ENCODE data around the gene MAP1S.
A peak's percentile ranks its signal among the peaks of the same experiment; 100 is the strongest.

The MAP1S gene

DNA sequence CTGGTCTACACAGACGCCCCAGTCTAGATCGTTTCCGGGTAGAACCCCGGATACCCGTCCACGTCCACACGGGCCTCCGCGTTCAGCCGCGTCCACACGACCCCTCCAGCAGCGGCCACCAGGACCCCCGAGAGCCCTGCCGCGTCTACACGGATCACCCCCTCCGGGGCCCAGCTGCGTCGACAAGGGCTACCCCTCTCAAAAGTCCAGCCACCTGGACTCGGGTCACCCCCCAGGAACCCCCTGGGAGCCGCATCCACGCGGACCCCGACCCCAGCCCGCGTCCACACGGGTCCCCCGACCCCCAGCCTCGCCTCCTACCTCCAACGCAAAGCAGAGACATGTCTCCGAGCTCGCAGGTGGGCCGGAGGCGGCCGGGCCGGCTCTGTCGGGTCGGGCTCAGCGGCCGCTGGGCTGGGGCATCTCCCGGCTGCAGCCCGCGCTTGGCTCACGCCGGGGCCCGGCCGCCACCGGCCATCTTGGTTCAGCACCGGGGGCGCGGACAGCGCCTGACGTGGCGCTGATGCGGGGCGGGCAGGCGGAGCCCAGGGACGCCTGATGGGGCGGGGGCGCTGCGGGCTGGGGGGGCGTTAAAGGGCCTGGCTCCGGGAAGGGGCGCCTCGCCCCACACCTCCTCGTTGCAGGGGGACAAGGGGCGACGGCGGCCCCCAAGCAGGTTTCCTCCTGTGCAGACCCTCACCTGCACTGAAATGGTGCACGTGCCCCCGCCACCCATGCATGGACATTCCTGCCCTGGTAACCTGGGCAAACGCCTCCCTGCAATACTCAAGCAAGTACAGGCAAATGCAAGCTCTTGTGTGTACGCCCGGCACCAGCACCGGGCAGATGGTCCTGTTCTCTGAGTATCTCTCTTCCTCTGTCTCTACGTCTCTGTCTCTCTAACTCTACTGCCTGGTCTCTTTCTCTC is 31.2 kb upstream of the MAP1S start, which contains the start of gene UNC13A:
TSS of gene UNC13A (minus strand) at position 498 of the 928 bp plus-strand sequence. CDS start at position 343, 155 bp downstream.
- H3K4me3 ChIP-seq (ENCODE audit: low read length): peak within 1 kb of the TSS; percentile 29
- DNase-seq (ENCODE audit: low read depth, low spot score): peak; percentile 23

DNA sequence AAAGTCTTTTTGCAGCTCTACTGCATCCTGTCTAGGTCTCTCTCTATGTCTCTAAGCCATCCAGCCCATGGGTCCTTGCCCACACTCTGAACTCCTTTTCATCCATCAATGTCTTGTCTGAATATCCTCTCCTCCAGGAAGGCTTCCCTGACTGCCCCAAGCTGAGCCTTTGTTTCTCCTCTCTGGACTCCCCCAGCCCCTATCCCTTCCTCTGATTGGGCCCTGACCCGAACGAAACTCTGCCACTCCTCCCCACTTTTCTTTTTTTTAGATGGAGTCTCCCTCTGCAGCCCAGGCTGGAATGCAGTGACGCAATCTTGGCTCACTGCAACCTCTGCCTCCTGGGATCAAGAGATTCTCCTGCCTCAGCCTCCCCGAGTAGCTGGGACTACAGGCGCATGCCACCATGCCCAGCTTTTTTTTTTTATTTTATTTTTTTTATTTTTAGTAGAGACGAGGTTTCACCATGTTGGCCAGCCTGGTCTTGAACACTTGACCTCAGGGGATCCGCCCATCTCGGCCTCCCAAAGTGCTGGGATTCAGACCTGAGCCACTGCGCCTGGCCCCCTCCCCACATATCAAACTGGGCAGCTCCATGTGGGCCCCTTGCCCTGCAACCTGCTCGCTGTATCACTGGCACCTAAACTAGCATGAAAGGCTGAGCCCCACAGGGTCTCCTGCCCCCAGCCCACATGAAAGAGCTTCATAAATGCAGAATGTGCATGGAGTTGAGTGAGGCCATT is 30.3 kb upstream of the MAP1S start:
- H3K4me3 ChIP-seq (ENCODE audit: low read length): no peak overlapping the region
- no peak for DNase-seq (ENCODE audit: low read depth, low spot score)

DNA sequence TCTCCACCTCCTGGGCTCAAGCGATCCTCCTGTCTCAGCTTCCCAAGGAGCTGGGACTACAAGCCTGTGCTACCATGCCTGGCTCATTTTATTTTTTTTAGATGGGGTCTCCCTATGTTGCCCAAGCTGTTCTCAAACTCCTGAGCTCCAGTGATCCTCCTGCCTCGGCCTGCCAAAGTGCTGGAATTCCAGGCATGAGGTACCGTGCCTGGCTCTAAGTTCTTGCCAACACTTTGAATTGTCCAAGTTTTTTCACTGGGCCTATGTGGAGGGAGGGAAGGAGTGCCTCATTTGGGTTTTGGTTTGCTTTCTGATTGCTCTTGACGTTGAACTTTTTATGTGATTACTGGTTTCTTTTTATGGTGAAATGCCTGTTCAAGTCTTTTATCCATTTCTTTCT is 26.7 kb upstream of the MAP1S start:
- no peak for DNase-seq (ENCODE audit: low read depth, low spot score)
- H3K4me3 ChIP-seq (ENCODE audit: low read length): no peak overlapping the region

DNA sequence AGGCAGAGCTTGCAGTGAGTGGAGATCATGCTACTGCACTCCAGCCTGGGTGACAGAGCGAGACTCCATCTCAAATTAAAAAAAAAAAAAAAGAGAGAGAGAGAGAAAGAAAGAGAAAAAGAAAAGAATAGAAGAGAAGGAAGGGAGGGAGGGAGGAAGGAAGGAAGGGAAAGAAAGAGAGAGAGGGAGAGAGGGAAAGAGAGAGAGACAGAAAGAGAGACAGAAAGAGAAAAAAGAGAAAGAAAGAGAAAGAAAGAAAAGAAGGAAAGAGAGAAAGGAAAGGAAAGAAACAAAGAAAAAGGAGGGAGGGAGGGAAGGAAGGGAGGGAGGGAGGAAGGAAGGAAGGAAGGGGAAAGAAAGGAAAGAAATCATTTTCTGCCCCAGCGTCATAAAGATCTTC is 24.1 kb upstream of the MAP1S start:
- no peak overlapping the region for H3K4me3 ChIP-seq (ENCODE audit: low read length)
- no peak for DNase-seq (ENCODE audit: low read depth, low spot score)

DNA sequence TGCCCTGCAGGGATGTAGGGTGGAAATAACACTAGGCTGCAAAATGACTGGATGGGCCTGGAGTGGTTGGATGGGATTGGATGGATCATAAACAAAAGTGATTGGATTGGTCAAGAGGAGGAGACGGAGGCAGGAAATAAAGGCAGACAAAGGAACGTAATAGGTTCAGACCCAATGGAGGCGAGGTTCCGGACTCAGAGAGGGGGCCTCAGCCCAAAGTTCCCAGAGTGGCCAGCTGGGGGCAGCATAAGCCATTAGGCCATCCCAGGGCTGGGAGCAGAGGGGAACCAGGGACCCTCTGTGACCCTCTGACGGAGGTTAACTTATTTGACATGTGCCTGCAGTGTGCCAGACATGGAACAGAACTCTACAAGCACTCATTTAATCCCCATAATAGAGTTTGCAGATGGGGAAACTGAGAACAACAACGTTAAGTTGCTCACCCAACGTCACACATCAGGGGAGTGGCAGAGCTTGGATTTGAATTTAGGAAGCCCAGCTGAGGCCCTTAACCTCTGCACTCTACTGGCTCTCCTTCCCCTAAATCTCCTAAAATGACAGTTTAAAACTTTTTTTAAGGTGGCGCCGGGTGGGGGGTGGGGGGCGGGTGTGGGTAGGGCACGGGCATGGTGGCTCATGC is 15.3 kb upstream of the MAP1S start:
- no peak for DNase-seq (ENCODE audit: low read depth, low spot score)
- H3K4me3 ChIP-seq (ENCODE audit: low read length): no peak overlapping the region

DNA sequence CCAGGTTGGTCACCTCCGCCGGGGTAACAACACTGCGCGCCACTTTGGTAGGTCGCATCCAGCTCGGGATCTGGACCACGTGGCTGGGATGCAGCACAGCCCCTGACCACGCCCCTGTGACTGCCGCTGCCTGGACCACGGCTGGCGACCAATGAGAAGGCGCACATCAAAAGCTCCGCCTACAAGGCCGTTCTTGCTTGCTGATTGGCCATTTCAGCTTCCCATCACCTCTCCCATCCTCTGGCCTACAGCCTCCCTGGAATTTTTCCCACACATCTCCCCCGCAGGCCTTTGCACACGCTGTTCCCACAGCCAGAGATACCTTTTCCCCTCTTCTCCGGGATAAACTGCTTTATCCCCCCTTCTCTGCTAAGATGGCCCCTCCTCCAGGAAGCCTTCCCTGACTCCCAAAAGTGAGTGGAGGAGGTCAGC is 12.5 kb upstream of the MAP1S start:
- no peak for DNase-seq (ENCODE audit: low read depth, low spot score)
- H3K4me3 ChIP-seq (ENCODE audit: low read length): no peak overlapping the region

DNA sequence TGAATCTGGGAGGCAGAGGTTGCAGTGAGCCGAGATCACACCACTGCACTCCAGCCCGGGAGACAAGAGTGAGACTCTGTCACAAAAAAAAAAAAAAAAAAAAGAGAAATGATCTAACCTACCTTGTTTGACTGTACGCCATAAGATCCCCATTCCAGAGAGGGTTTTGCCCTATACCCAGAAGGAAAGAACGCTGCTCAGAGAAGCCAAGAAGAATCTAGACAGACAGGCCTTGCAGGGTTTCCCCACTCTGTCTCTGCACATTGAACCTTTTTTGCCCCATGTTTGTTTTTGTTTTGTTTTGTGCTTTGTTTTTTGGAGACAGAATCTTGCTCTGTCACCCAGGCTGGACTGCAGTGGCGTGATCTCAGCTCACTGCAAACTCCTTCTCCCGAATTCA is 7.4 kb upstream of the MAP1S start:
- no peak for DNase-seq (ENCODE audit: low read depth, low spot score)
- no peak overlapping the region for H3K4me3 ChIP-seq (ENCODE audit: low read length)

DNA sequence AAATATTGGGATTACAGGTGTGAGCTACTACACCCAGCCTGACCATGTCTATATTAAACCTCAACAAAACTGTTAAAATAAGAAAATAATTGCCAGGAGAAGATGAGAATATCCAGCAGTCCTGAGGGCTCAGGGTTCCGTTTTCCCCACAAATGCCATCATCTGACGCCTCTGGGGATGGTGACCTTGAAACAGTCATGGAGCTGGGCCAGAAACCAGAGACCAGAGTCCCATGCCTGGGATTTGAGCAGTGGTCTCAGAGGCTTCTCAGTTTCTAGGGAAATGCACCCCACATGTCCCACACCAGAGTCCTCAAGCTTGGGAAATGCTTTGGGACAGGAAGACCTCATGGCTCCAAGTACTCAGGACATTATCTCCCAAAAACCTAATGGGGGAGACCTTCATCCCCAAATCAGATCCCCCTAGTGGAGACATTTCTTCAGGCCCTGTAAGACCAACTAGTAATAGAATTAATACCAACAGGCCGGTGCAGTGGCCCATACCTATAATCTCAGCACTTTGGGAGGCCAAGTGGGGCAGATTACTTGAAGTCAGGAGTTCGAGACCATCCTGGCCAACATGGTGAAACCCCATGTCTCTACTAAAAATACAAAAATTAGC is 2.9 kb upstream of the MAP1S start:
- H3K4me3 ChIP-seq (ENCODE audit: low read length): no peak overlapping the region
- DNase-seq (ENCODE audit: low read depth, low spot score): no peak

DNA sequence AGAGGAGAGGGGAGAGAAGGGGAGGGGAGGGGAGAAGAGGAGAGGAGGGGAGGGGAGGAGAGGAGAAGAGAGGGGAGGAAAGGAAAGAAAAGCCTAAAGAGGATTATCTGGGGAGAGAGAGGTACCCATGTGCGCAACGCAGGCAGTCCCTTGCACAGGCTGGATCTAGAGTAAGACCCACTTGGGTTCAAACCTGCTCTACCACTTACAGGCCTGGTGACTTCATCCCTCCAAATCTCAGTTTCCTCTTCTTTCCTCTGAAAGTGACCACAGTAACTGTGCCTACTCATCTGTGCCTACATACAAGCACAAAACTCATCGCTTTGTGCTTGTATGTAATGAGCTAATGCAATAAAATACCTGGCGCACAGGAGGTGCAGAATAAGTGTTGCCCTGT is 732 bp upstream of the MAP1S start:
- no peak for DNase-seq (ENCODE audit: low read depth, low spot score)
- peak overlapping the region; percentile 79 for H3K4me3 ChIP-seq (ENCODE audit: low read length)

DNA sequence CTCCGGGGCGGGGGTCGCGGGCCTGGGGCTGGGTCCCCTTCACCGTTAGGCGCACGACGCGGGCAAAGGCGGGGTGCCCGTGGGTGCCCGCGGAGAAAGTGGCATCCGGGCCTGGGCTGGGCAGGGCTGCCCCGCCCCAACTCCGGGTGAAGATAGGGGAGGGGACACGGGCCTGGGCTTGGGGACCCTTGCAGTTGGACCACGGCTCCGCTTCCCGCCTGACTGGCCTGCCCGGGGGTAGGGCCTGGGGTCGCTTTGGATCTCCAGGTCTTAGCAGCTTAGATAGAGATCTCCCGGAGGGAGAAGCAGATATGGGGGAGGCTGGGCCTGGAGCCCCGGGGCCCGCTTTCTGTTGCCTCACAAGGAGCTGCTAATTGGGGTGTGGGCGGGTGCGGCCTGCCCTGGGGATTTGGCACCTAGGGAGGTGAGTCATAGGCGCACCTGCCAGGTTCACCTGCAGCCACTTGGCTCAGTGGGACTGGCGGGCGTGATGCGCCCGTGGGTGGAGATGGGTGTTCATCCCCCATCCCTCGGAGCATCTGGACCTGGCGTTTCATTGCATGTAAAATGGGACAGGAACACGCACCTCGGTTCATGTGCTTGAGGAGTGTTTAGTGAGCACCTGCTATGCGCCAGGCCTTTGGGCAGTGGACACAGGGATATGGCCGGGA is 585 bp downstream of the MAP1S start:
- no peak for DNase-seq (ENCODE audit: low read depth, low spot score)
- H3K4me3 ChIP-seq (ENCODE audit: low read length): peak overlapping the region; percentile 79

DNA sequence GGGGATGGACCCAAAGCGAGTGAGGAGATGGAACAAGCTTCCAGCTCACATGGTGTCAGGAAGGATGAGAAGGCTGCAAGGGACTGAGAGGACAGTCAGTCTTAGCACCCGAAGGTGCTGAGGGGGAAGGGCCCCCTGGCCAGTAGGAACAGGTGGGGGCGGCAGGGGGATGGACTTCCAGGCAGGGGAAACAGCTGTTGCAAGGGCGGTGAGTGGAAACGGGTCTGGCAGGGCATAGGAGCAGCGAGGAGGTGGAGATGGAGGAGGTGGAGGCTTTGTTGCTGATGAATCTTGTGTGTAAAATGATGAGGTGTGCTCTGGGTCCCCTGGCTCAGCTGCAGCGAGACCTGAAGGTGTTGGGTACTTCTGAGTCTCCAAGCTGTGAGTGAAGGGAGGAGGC is 1.2 kb downstream of the MAP1S start:
- peak overlapping the region; percentile 79 for H3K4me3 ChIP-seq (ENCODE audit: low read length)
- DNase-seq (ENCODE audit: low read depth, low spot score): no peak

DNA sequence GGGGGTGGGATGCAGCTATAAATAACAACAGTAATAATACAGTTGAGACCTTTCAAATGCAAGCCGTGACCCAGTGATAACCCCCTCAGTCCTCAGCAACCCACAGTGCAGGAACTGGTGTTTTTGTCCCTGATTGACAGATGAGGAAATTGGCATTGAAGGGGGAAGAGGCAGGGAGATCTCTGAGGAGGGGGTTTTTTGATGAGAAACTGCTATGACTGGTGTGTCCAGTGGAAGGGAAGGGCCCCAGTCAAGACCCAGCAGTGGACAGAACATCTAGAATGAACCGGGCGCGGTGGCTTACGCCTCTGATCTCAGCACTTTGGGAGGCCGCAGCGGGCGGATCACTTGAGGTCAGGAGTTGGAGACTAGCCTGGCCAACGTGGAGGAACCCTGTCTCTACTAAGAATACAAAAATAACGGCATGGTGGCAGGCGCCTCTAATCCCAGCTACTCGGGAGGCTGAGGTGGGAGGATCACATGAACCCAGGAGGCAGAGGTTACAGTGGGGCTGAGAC is 1.9 kb downstream of the MAP1S start:
- no peak for DNase-seq (ENCODE audit: low read depth, low spot score)
- no peak overlapping the region for H3K4me3 ChIP-seq (ENCODE audit: low read length)

DNA sequence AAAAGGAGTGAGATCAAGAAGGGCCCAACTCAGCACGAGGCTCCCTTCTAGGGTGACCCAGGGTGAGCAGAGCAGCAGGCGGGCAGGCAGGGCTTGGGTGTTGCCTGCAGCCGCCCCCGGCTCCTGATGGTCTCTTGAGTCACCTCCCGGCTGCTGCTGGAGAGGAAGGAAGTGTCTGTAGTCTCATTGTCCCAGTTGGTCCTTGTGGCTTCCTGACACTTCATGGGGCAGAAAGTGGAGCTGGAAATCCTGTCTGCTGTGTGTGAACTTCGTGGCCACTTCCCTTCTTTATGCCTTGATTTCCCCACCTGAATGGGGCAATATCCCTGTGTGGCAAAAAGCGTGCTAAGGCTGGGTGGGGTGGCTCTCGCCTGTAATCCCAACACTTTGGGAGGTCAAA is 2.5 kb downstream of the MAP1S start:
- DNase-seq (ENCODE audit: low read depth, low spot score): no peak
- no peak overlapping the region for H3K4me3 ChIP-seq (ENCODE audit: low read length)

DNA sequence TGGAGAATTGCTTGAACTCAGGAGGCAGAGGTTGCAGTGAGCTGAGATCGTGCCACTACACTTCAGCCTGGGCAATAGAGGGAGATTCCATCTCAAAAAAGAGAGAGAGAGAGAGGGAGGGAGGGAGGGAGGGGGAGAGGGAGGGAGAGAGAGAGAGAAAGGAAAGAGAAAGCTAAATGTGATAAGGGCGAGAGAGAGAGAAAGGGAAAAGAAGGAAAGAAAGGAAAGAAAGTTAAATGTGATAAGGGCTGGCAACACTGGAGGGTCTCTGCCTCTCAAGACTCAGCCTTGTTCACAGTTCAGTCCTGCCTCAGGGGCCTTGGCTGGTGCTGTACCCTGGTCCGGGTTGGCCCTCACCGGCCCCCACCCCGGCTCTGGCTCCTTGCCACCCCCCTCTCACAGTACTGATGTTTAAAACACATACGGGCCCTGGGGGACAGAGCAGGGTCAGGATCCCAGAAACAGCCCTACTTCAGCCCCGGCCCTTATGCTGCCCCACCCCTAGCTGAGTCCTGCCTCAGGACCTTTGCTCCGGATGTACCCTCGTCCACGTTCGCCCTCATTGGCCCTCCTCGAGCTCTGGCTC is 3.5 kb downstream of the MAP1S start:
- DNase-seq (ENCODE audit: low read depth, low spot score): no peak
- no peak overlapping the region for H3K4me3 ChIP-seq (ENCODE audit: low read length)

DNA sequence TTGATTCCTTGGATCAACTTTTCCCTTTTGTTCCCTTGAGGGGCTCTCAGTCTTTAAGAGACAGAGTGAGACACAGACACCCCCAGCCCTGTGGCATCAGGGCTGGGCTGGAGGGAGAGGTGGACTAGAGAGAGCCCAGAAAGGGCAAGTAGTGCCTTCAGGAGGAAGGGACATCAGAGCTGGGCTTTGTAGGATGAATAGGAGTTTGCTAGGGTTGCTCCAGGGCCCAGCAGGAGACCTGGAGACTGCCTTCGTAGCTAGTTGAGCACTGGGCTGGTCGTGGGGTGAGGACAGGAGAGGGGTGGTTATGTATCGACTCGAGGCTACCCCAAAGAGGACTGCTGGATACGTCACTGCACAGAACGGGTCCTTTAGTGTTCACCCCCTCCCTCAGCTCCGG is 5.4 kb downstream of the MAP1S start:
- no peak overlapping the region for H3K4me3 ChIP-seq (ENCODE audit: low read length)
- no peak for DNase-seq (ENCODE audit: low read depth, low spot score)

DNA sequence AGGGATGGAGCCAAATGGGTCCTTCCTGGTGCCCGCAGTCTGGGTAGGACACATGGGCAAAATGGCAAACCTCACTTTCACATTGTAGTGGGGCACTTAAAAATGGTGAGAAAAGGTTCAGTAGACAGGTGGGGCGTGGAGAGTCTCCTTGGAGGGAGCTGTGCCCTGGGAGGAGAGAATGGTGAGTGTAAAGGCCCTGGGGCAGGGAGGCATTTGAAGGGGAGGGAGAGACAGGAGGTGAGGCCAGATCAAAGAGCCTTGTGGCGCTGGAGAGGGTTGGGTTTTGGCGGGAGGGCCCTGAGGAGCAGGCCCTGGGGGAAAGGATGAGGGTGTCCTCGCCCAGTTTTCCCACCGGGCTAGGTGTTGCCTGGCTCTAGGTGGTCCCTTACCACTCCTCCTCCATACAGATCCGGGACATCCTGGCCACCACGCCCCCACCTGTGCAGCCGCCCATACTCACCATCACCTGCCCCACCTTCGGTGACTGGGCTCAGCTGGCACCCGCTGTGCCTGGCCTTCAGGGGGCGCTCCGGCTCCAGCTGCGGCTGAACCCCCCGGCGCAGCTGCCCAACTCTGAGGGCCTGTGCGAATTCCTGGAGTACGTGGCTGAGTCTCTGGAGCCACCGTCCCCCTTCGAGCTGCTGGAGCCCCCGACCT is 6.3 kb downstream of the MAP1S start:
- DNase-seq (ENCODE audit: low read depth, low spot score): no peak
- H3K4me3 ChIP-seq (ENCODE audit: low read length): no peak overlapping the region

DNA sequence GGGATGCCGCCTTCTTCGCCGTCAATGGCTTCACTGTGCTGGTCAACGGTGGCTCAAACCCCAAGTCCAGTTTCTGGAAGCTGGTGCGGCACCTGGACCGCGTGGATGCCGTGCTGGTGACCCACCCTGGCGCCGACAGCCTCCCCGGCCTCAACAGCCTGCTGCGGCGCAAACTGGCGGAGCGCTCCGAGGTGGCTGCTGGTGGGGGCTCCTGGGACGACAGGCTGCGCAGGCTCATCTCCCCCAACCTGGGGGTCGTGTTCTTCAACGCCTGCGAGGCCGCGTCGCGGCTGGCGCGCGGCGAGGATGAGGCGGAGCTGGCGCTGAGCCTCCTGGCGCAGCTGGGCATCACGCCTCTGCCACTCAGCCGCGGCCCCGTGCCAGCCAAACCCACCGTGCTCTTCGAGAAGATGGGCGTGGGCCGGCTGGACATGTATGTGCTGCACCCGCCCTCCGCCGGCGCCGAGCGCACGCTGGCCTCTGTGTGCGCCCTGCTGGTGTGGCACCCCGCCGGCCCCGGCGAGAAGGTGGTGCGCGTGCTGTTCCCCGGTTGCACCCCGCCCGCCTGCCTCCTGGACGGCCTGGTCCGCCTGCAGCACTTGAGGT is 7.0 kb downstream of the MAP1S start:
- no peak overlapping the region for H3K4me3 ChIP-seq (ENCODE audit: low read length)
- no peak for DNase-seq (ENCODE audit: low read depth, low spot score)

All from Jurkat, Clone E6-1 (cell line).